H9 (cell line): ENCODE results near the gene KCNIP1. TPM values are rescaled to one million over a fixed set of nuclear protein-coding genes. Genes with fewer than 3 reads are reported as not detected.

Source experiments
- DNase-seq: peaks from one replicate; pipeline ENCODE4 v3.0.0-alpha.2; 2017
- H2AFZ ChIP-seq: one replicate; pipeline ENCODE4 v1.6.1; 2013; ENCODE audit warnings: mild to moderate bottlenecking, low read length, control low read depth, moderate library complexity
- H2AK5ac ChIP-seq: 2 replicates; pipeline ENCODE4 v1.6.1; 2013; ENCODE audit warnings: low read length, control low read depth, mixed read lengths; ENCODE audit not compliant: insufficient read length
- H2BK120ac ChIP-seq: one replicate; pipeline ENCODE4 v1.6.1; 2013; ENCODE audit warnings: low read depth, mild to moderate bottlenecking, low read length, control low read depth, inconsistent platforms; ENCODE audit not compliant: poor library complexity, severe bottlenecking
- H2BK12ac ChIP-seq: 2 replicates; pipeline ENCODE4 v1.6.1; 2013; ENCODE audit warnings: low read length, control low read depth, mixed read lengths, low read depth; ENCODE audit not compliant: insufficient read length
- H2BK15ac ChIP-seq: 2 replicates; pipeline ENCODE4 v1.6.1; 2013; ENCODE audit warnings: low read depth, low read length, control low read depth
- H2BK20ac ChIP-seq: one replicate; pipeline ENCODE4 v1.6.1; 2013; ENCODE audit warnings: low read depth, mild to moderate bottlenecking, low read length, control low read depth, inconsistent platforms; ENCODE audit not compliant: poor library complexity, severe bottlenecking
- H2BK5ac ChIP-seq: 2 replicates; pipeline ENCODE4 v1.6.1; 2013; ENCODE audit warnings: low read length, control low read depth, mixed read lengths; ENCODE audit not compliant: insufficient read length
- H3K14ac ChIP-seq: 2 replicates; pipeline ENCODE4 v1.6.1; 2013; ENCODE audit warnings: low read length, control low read depth; ENCODE audit not compliant: insufficient read depth
- H3K18ac ChIP-seq: 2 replicates; pipeline ENCODE4 v1.6.1; 2013; ENCODE audit warnings: low read depth, mild to moderate bottlenecking, mixed read lengths, low read length, control low read depth; ENCODE audit not compliant: insufficient read length
- H3K23ac ChIP-seq: 2 replicates; pipeline ENCODE4 v1.6.1; 2013; ENCODE audit warnings: low read length, control low read depth, mixed read lengths, low read depth; ENCODE audit not compliant: insufficient read length
- H3K23me2 ChIP-seq: 2 replicates; pipeline ENCODE4 v1.6.1; 2013; ENCODE audit warnings: low read depth, mild to moderate bottlenecking, mixed read lengths, low read length, control low read depth; ENCODE audit not compliant: insufficient read length, poor library complexity, severe bottlenecking
- H3K27ac ChIP-seq: 2 replicates; pipeline ENCODE4 v1.5.1; 2013; ENCODE audit warnings: low read length, control low read depth, mixed read lengths, low read depth; ENCODE audit not compliant: insufficient read length
- H3K27me3 ChIP-seq: 2 replicates; pipeline ENCODE4 v1.6.1; 2013; ENCODE audit warnings: low read length, control low read depth, inconsistent platforms; ENCODE audit not compliant: insufficient read depth
- H3K4ac ChIP-seq: 2 replicates; pipeline ENCODE4 v1.6.1; 2013; ENCODE audit warnings: low read depth, mild to moderate bottlenecking, control low read depth, inconsistent platforms, low read length, moderate library complexity
- H3K4me1 ChIP-seq: 2 replicates; pipeline ENCODE4 v1.6.1; 2013; ENCODE audit warnings: low read length, control low read depth, inconsistent platforms; ENCODE audit not compliant: insufficient read depth
- H3K4me2 ChIP-seq: 2 replicates; pipeline ENCODE4 v1.6.1; 2013; ENCODE audit warnings: low read length, control low read depth, mixed read lengths; ENCODE audit not compliant: insufficient read length, insufficient read depth
- H3K56ac ChIP-seq: 2 replicates; pipeline ENCODE4 v1.6.1; 2013; ENCODE audit warnings: low read depth, mild to moderate bottlenecking, mixed read lengths, low read length, control low read depth; ENCODE audit not compliant: insufficient read length
- H3K79me1 ChIP-seq: 2 replicates; pipeline ENCODE4 v1.6.1; 2013; ENCODE audit warnings: low read depth, mild to moderate bottlenecking, moderate library complexity, low read length, control low read depth, inconsistent platforms; ENCODE audit not compliant: insufficient read depth, poor library complexity, severe bottlenecking
- H3K79me2 ChIP-seq: 2 replicates; pipeline ENCODE4 v1.6.1; 2013; ENCODE audit warnings: low read length, control low read depth, inconsistent platforms; ENCODE audit not compliant: insufficient read depth
- H3K9ac ChIP-seq: 2 replicates; pipeline ENCODE4 v1.6.1; 2013; ENCODE audit warnings: low read length, control low read depth, mixed read lengths; ENCODE audit not compliant: insufficient read length; ENCODE audit errors: extremely low read depth
- H3K9me3 ChIP-seq: one replicate; pipeline ENCODE4 v1.6.1; 2013; ENCODE audit warnings: low read depth, low read length, inconsistent platforms; ENCODE audit not compliant: control insufficient read depth
- H3T11ph ChIP-seq: one replicate; pipeline ENCODE4 v1.6.1; 2013; ENCODE audit warnings: mild to moderate bottlenecking, low read length, control low read depth, inconsistent platforms
- H4K20me1 ChIP-seq: one replicate; pipeline ENCODE4 v1.6.1; 2013; ENCODE audit not compliant: control insufficient read depth, insufficient read length, insufficient read depth
- H4K5ac ChIP-seq: 2 replicates; pipeline ENCODE4 v1.6.1; 2013; ENCODE audit warnings: low read depth, mild to moderate bottlenecking, mixed read lengths, low read length, control low read depth; ENCODE audit not compliant: insufficient read length
- H4K8ac ChIP-seq: replicated peaks from 2 replicates; pipeline ENCODE4 v1.6.1; 2013; ENCODE audit warnings: low read length, control low read depth, mixed read lengths, low read depth; ENCODE audit not compliant: insufficient read length
- H4K91ac ChIP-seq: 2 replicates; pipeline ENCODE4 v1.6.1; 2013; ENCODE audit warnings: low read depth, mild to moderate bottlenecking, moderate library complexity, mixed read lengths, low read length, control low read depth; ENCODE audit not compliant: insufficient read length
- H3K27ac Mint-ChIP-seq, 3 experiments: 2 replicates in 2 of 3; 3 replicates in 1 of 3; pipeline ENCODE4 v1.8.0; 2020 to 2021; ENCODE audit warnings: mixed read lengths in 3 of 3, mild to moderate bottlenecking in 1 of 3, moderate library complexity in 1 of 3
- H3K27me3 Mint-ChIP-seq: 2 replicates; pipeline ENCODE4 v1.8.0; 2021; ENCODE audit warnings: low read depth, mild to moderate bottlenecking, moderate library complexity, mixed read lengths
- H3K36me3 Mint-ChIP-seq, 3 experiments: 2 replicates in 2 of 3; 3 replicates in 1 of 3; pipeline ENCODE4 v1.8.0; 2020 to 2021; ENCODE audit warnings: low read depth in 3 of 3, mixed read lengths in 3 of 3; ENCODE audit not compliant: insufficient read depth in 1 of 3
- H3K4me1 Mint-ChIP-seq, 2 experiments: 2 replicates each; pipeline ENCODE4 v1.8.0; 2020; ENCODE audit warnings: mixed read lengths in 2 of 2
- H3K4me3 Mint-ChIP-seq, 2 experiments: 2 replicates in 1 of 2; 3 replicates in 1 of 2; pipeline ENCODE4 v1.8.0; 2020 to 2021; ENCODE audit warnings: mild to moderate bottlenecking in 2 of 2, mixed read lengths in 2 of 2, moderate library complexity in 1 of 2
- H3K9me3 Mint-ChIP-seq, 2 experiments: 2 replicates in 1 of 2; 3 replicates in 1 of 2; pipeline ENCODE4 v1.8.0; 2020; ENCODE audit warnings: mild to moderate bottlenecking in 2 of 2, mixed read lengths in 2 of 2, moderate library complexity in 1 of 2
- WGBS: extraction: QIAGEN DNeasy Blood & Tissue Kit; methylation state at CpG from one replicate; pipeline ENCODE4 v1.1.7; 2013; ENCODE audit warnings: missing lambda C conversion rate, low lambda C conversion rate, mixed read lengths; ENCODE audit not compliant: insufficient read length; ENCODE audit errors: extremely low coverage; 5-methylcytosine and 5-hydroxymethylcytosine counted together
- total RNA-seq: library from RNA; stranded (reverse); gene quantifications from 2 replicates; pipeline ENCODE4 v1.2.1, GENCODE V29; 2021
- TF ChIP-seq, protein P1 (sequence below): fragments of 200-600 bp; sonication (generic); conservative IDR thresholded peaks from 3 replicates; pipeline ENCODE4 v1.8.0; 2021; ENCODE audit warnings: antibody characterized with exemption, mild to moderate bottlenecking

KCNIP1 gene
- total RNA-seq, 1 experiment from 2014 or later: 0.63 TPM

- H3K9me3 Mint-ChIP-seq: no peaks in the 10 kb centered on the region
- no peak overlapping the region for H3K56ac ChIP-seq
- peaks cover 10 to 17% of the 10 kb centered on the region in 2 experiments for H3K4me1 Mint-ChIP-seq
- no peak overlapping the region for H4K5ac ChIP-seq
- H2BK120ac ChIP-seq: no peak overlapping the region
- H3K36me3 Mint-ChIP-seq: no peaks in the 10 kb centered on the region
- no peak overlapping the region for H4K91ac ChIP-seq
- peaks cover 10% of the 10 kb centered on the region for H3K27me3 Mint-ChIP-seq
- no peak overlapping the region for H2BK15ac ChIP-seq
- DNase-seq: no peak
- H3K79me2 ChIP-seq: no peaks in the 10 kb centered on the region
- WGBS: no CpG with 5 or more reads among the region's 6 CpGs
- no peak overlapping the region for H3K4me3 Mint-ChIP-seq
- no peaks in the 10 kb centered on the region for H3K9me3 ChIP-seq
- H4K20me1 ChIP-seq: no peaks in the 10 kb centered on the region
- H2BK5ac ChIP-seq: no peak overlapping the region
- H2BK20ac ChIP-seq: no peak overlapping the region
- H3K9ac ChIP-seq: no peak overlapping the region
- no peak overlapping the region for H3K4me2 ChIP-seq
- H3K23me2 ChIP-seq: no peaks in the 10 kb centered on the region
- no peak overlapping the region for H3K18ac ChIP-seq
- H3K79me1 ChIP-seq: no peaks in the 10 kb centered on the region
- H3K27ac ChIP-seq: no peak overlapping the region
- H3K4ac ChIP-seq: no peak overlapping the region
- H2AK5ac ChIP-seq: no peak overlapping the region
- no peak overlapping the region for H2AFZ ChIP-seq
- H4K8ac ChIP-seq: no peak overlapping the region
- TF ChIP-seq, protein P1, sequence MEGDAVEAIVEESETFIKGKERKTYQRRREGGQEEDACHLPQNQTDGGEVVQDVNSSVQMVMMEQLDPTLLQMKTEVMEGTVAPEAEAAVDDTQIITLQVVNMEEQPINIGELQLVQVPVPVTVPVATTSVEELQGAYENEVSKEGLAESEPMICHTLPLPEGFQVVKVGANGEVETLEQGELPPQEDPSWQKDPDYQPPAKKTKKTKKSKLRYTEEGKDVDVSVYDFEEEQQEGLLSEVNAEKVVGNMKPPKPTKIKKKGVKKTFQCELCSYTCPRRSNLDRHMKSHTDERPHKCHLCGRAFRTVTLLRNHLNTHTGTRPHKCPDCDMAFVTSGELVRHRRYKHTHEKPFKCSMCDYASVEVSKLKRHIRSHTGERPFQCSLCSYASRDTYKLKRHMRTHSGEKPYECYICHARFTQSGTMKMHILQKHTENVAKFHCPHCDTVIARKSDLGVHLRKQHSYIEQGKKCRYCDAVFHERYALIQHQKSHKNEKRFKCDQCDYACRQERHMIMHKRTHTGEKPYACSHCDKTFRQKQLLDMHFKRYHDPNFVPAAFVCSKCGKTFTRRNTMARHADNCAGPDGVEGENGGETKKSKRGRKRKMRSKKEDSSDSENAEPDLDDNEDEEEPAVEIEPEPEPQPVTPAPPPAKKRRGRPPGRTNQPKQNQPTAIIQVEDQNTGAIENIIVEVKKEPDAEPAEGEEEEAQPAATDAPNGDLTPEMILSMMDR: no peak
- no peak overlapping the region for H3T11ph ChIP-seq
- no peak overlapping the region for H3K23ac ChIP-seq
- no peak overlapping the region for H2BK12ac ChIP-seq
- H3K27ac Mint-ChIP-seq: no peak overlapping the region
- no peaks in the 10 kb centered on the region for H3K4me1 ChIP-seq
- no peaks in the 10 kb centered on the region for H3K27me3 ChIP-seq
- H3K14ac ChIP-seq: no peak overlapping the region
Observed at GRCh38 chr5:170489199-170489598, 14.6 kb upstream of the KCNIP1 start.
